ENCODE measurements around the gene ST6GALNAC6.

- TF ChIP-seq ASH2L (IDR thresholded peaks at IDR 0.05; ENCODE audit: low read length) (no peak), CTCF (IDR thresholded peaks at IDR 0.05; ENCODE audit: control extremely low read depth in 1 of 3, insufficient read depth in 1 of 3, low read depth in 1 of 3, low read length in 3 of 3) (no peak), SIN3A (conservative IDR thresholded peaks at IDR 0.05 in 1 of 2, IDR thresholded peaks at IDR 0.05 in 1 of 2; ENCODE audit: low read depth in 1 of 2, low read length in 2 of 2) (no peak), PHF8 (conservative IDR thresholded peaks at IDR 0.05; ENCODE audit: low read depth, low read length) (no peak), MAFK (IDR thresholded peaks at IDR 0.05; ENCODE audit: low read depth, low read length) (no peak), EZH2 (IDR thresholded peaks at IDR 0.05; ENCODE audit: low read depth, low read length, severe bottlenecking) (no peak), FOSL1 (IDR thresholded peaks at IDR 0.05; ENCODE audit: insufficient read depth, low read depth, low read length) (no peak), RAD21 (IDR thresholded peaks at IDR 0.05 in 1 of 2, conservative IDR thresholded peaks at IDR 0.05 in 1 of 2; ENCODE audit: low read depth in 2 of 2, low read length in 2 of 2) (no peak), RFX5 (IDR thresholded peaks at IDR 0.05; ENCODE audit: borderline replicate concordance, low read depth, low read length) (no peak), POLR2A (IDR thresholded peaks at IDR 0.05; ENCODE audit: control extremely low read depth in 1 of 2, low read depth in 2 of 2, low read length in 2 of 2) (no peak), MAX (IDR thresholded peaks at IDR 0.05) (no peak), EP300 (IDR thresholded peaks at IDR 0.05; ENCODE audit: borderline replicate concordance in 1 of 2, low read depth in 2 of 2, low read length in 2 of 2) (no peak), GABPA (IDR thresholded peaks at IDR 0.05; ENCODE audit: borderline replicate concordance, insufficient read depth, low read length) (no peak), TAF1 (IDR thresholded peaks at IDR 0.05; ENCODE audit: low read depth, low read length) (no peak)
Observed at GRCh38 chr9:127873886-127874285, 25.5 kb downstream of the ST6GALNAC6 start.
